Gastroesophageal sphincter (tissue), 4 donors: ENCODE results near the gene ARPC1B. TPM values are rescaled to one million over a fixed set of nuclear protein-coding genes. Genes with fewer than 3 reads are reported as not detected.
"Not testable (repeated sequence)": the region's sequence is repeated elsewhere in the genome, so short reads cannot be mapped to it uniquely, and the experiment has no call there.

ENCODE experiments used
- ATAC-seq: fragments of 150-250 bp; one replicate; pipeline ENCODE4 v1.9.1; 2016; ENCODE audit warnings: mild to moderate bottlenecking, moderate library complexity
- H3K27ac ChIP-seq, 4 donors: fragments of 200-600 bp; sonication (generic) in 3 of 4; 1 replicate in 3 of 4; 2 replicates in 1 of 4; pipeline ENCODE4 v1.5.1; 2016 to 2019
- H3K27me3 ChIP-seq: fragments of 200-600 bp; sonication (generic); one replicate; pipeline ENCODE4 v1.5.1; 2019
- H3K36me3 ChIP-seq, 2 donors: fragments of 200-600 bp; sonication (generic); one replicate each; pipeline ENCODE4 v1.5.1; 2019; ENCODE audit warnings: control low read depth in 1 of 2
- H3K4me1 ChIP-seq, 3 donors: fragments of 200-600 bp; sonication (generic); 1 replicate in 2 of 3; 2 replicates in 1 of 3; pipeline ENCODE4 v1.5.1; 2016 to 2019; ENCODE audit warnings: control low read depth in 2 of 3
- H3K4me3 ChIP-seq, 2 donors: fragments of 200-600 bp; sonication (generic); one replicate each; pipeline ENCODE4 v1.5.1; 2019; ENCODE audit warnings: mild to moderate bottlenecking in 1 of 2, moderate library complexity in 1 of 2
- H3K9me3 ChIP-seq, 3 donors: fragments of 200-600 bp; sonication (generic); one replicate each; pipeline ENCODE4 v1.5.1; 2017 to 2019; ENCODE audit warnings: control low read depth in 2 of 3
- EP300 ChIP-seq: sonication (generic); formaldehyde crosslinking; IDR thresholded peaks from one replicate; pipeline ENCODE4 v1.6.1; 2017; ENCODE audit warnings: antibody characterized with exemption, mild to moderate bottlenecking
- POLR2A ChIP-seq, 2 donors: fragments of 450-650 bp; IDR thresholded peaks; one replicate each; pipeline ENCODE4 v1.6.1; 2017; ENCODE audit warnings: antibody characterized with exemption in 2 of 2, mild to moderate bottlenecking in 2 of 2, moderate library complexity in 1 of 2
- POLR2AphosphoS5 ChIP-seq: sonication (generic); formaldehyde crosslinking; IDR thresholded peaks from one replicate; pipeline ENCODE4 v1.6.1; 2017; ENCODE audit warnings: antibody characterized with exemption
- WGBS, 2 donors: methylation state at CpG; one replicate each; pipeline ENCODE4 v1.1.5; 2018; ENCODE audit warnings: low coverage in 1 of 2; 5-methylcytosine and 5-hydroxymethylcytosine counted together
- total RNA-seq, 4 donors: library from RNA; depleted of rRNA; stranded (reverse); fragments of >200 nt; gene quantifications; one replicate each; pipeline ENCODE4 v1.1.0, GENCODE V29; 2016
- TF ChIP-seq, protein P1 (sequence below), 4 experiments: fragments of 200-600 bp in 2 of 4; fragments of 450-650 bp in 2 of 4; sonication (generic) in 1 of 4; IDR thresholded peaks; one replicate each; pipeline ENCODE4 v1.5.1; 2017 to 2019; ENCODE audit warnings: antibody characterized with exemption in 4 of 4, mild to moderate bottlenecking in 2 of 4, moderate library complexity in 2 of 4

Gene ARPC1B
- total RNA-seq, 4 donors from 2014 or later, result 69.9 to 158 (median 138) TPM

DNA sequence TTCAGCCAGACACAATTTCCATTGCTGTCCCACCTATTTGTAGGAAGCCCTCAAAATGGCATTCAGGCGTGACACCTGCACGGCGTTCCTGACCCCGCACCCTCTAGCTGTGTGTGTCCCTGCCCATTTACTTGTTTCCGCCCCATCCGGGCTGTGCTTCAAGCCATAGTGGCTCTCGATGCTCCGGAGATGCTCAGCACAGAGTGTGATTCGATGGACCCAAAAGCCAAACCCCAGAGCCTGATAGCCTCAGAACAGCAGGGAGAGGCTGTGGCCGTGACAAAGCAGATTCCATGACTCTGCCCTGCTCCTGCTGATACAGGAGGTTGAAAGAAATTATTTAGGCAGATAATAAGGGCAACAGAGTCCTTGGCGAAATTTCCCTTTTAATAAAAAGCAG, 47.7 kb downstream of the ARPC1B start:
- Histone ChIP-seq H3K36me3 (peaks cover 0 to 96% of the 10 kb centered on the region in 2 donors), H3K4me3 (no peak overlapping the region), H3K9me3 (no peaks in the 10 kb centered on the region), H3K27ac (no peak overlapping the region), H3K4me1 (no peaks in the 10 kb centered on the region), H3K27me3 (no peaks in the 10 kb centered on the region)
- no peak for TF ChIP-seq POLR2AphosphoS5
- no peak for TF ChIP-seq POLR2A (IDR thresholded peaks at IDR 0.05)
- TF ChIP-seq, protein P1, sequence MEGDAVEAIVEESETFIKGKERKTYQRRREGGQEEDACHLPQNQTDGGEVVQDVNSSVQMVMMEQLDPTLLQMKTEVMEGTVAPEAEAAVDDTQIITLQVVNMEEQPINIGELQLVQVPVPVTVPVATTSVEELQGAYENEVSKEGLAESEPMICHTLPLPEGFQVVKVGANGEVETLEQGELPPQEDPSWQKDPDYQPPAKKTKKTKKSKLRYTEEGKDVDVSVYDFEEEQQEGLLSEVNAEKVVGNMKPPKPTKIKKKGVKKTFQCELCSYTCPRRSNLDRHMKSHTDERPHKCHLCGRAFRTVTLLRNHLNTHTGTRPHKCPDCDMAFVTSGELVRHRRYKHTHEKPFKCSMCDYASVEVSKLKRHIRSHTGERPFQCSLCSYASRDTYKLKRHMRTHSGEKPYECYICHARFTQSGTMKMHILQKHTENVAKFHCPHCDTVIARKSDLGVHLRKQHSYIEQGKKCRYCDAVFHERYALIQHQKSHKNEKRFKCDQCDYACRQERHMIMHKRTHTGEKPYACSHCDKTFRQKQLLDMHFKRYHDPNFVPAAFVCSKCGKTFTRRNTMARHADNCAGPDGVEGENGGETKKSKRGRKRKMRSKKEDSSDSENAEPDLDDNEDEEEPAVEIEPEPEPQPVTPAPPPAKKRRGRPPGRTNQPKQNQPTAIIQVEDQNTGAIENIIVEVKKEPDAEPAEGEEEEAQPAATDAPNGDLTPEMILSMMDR (IDR thresholded peaks at IDR 0.05), result no peak
- no peak for TF ChIP-seq EP300
- 86 to 100% methylated on average over 2 to 6 of the region's 11 CpGs for WGBS, 2 donors
- ATAC-seq, result no peak

DNA sequence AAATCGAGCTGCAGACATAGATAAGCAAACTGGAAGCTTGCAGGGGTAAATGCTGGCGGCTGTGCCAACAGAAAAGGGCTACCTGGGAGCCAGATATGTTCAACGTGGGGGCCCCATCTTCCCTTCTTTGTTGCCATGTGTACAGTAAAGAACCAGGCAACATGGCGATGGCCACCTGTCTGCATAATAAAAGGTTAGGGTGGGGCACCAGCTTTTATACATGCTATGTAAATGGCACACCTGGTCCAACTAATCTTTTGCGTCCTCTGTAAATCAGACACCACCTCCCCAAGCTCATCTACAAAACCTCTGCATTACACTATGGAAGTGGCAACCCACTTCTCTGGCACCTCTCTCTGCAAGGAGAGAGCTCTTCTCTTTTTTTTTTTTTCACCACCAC, 48.1 kb downstream of the ARPC1B start:
- TF ChIP-seq POLR2AphosphoS5, result no peak
- no peak for TF ChIP-seq EP300
- TF ChIP-seq POLR2A (IDR thresholded peaks at IDR 0.05), result no peak
- TF ChIP-seq, protein P1 (IDR thresholded peaks at IDR 0.05), result no peak
- Histone ChIP-seq H3K27me3 (no peaks in the 10 kb centered on the region), H3K27ac (no peak overlapping the region), H3K36me3 (peaks cover 0 to 93% of the 10 kb centered on the region in 2 donors), H3K4me1 (no peaks in the 10 kb centered on the region), H3K4me3 (no peak overlapping the region), H3K9me3 (no peaks in the 10 kb centered on the region)
- 85 to 87% methylated on average over 3 to 5 of the region's 5 CpGs for WGBS, 2 donors
- ATAC-seq, result no peak

DNA sequence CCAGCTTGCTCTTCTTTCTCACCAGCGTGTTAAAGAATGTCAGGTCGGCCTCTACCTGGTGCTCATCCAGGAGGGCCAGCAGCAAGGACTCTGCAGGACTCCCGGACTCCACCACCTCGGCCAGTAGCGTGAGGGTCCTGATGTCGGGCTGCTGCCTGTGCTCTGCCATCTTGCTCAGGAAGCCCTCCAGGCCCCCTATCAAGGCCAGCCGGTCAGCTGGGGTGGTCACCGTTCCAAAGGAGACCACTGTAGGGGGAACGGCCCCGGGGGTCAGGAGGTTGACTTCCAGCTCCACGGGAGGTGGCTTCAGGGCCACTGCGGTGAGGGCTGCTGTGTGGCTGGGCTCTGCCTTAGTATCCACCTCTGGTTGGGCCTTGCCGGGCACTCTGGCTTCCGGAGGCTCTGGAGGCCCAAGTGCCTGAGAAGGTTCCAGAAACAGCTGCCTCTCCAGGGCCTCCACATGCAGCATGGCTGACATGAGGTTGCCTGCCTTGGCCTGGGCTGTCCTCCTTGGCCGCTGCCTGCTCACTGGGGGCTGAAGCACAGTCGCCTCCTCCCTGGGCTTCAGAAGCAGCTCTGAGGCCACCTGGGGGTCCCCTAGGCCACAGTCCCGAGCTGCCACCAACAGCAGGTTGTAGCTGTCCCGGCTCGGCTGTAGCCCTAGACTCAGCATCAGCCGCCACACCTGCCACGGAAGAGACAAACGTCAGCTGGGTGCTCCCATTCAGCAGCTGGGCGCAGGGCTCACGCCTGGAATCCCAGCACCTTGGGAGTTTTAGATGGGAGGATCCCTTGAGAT, 50.6 kb downstream of the ARPC1B start:
- ATAC-seq, result no peak
- no peaks in the 10 kb centered on the region for H3K9me3 ChIP-seq
- no peak overlapping the region for H3K27ac ChIP-seq
- WGBS, 2 donors, result 50 to 100% methylated on average over 1 to 2 of the region's 24 CpGs
- TF ChIP-seq POLR2A (IDR thresholded peaks at IDR 0.05) (no peak), EP300 (no peak), POLR2AphosphoS5 (no peak)
- TF ChIP-seq, protein P1 (IDR thresholded peaks at IDR 0.05), result no peak
- no peak overlapping the region for H3K4me3 ChIP-seq
- no peaks in the 10 kb centered on the region for H3K27me3 ChIP-seq
- H3K36me3 ChIP-seq, result peaks cover 0 to 92% of the 10 kb centered on the region in 2 donors
- no peaks in the 10 kb centered on the region for H3K4me1 ChIP-seq

DNA sequence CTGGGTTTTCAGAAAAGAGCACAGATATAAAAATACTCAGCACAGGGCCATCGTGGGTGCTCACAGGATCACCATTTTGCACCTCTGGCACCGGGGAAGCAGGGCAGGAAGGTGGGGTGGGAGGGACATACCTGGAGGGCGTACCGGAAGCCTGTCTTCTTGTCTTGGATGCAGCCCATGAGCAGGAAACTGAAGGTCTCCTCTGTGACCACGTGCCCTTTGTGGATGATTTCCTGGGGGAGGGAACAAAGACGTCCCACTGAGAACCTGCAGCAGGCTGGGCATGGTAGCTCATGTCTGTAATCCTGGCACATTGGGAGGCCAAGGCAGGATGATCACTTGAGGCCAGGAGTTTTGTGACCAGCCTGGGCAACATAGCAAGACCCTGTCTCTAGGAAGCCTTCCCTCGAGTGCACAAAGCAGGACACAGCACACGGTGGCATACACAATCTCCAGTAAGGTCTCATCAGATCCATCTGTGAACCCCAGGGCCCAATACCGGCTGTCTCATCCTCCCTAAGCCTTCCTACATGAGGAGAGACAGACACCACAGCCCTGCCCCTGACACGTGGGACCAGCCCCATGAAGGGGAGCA, 54.5 kb downstream of the ARPC1B start:
- no peak overlapping the region for H3K27ac ChIP-seq
- H3K36me3 ChIP-seq, result peaks cover 0 to 93% of the 10 kb centered on the region in 2 donors
- H3K27me3 ChIP-seq, result no peaks in the 10 kb centered on the region
- no peak for ATAC-seq
- TF ChIP-seq, protein P1 (IDR thresholded peaks at IDR 0.05), result no peak
- TF ChIP-seq EP300 (no peak), POLR2A (IDR thresholded peaks at IDR 0.05) (no peak)
- WGBS, 2 donors, result 20 to 90% methylated on average over 1 to 2 of the region's 10 CpGs
- H3K9me3 ChIP-seq, result no peaks in the 10 kb centered on the region
- H3K4me3 ChIP-seq, result no peak overlapping the region
- H3K4me1 ChIP-seq, result no peaks in the 10 kb centered on the region

DNA sequence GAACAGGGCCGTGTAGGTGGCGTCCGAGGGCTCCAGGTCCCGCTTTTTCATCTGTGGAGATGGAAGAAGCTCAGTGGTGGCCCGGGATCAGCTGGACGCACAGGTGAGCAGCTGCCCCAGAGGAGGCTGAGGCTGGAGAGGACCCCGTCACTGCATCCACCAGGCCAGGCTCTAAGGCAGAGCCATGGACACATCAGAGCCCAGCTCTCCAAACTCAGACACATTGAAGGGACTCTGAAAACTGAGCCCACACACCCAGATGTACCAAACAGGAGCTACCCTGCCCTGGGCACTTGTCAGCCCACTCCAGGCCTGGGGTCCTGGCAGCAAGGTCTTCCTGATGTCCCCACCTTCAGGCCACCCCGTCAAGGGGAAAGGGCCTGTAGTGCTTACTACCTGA, 55.2 kb downstream of the ARPC1B start:
- WGBS, 2 donors, result 92% methylated on average over 4 of the region's 8 CpGs; no CpG with 5 or more reads in 1 of the 2 donors
- no peaks in the 10 kb centered on the region for H3K4me1 ChIP-seq
- H3K36me3 ChIP-seq, result peaks cover 0 to 93% of the 10 kb centered on the region in 2 donors
- H3K9me3 ChIP-seq, result no peaks in the 10 kb centered on the region
- H3K4me3 ChIP-seq, result no peak overlapping the region
- no peaks in the 10 kb centered on the region for H3K27me3 ChIP-seq
- H3K27ac ChIP-seq, result no peak overlapping the region
- ATAC-seq, result no peak
- TF ChIP-seq, protein P1 (IDR thresholded peaks at IDR 0.05), result no peak
- TF ChIP-seq EP300 (no peak), POLR2A (IDR thresholded peaks at IDR 0.05) (no peak), POLR2AphosphoS5 (no peak)

DNA sequence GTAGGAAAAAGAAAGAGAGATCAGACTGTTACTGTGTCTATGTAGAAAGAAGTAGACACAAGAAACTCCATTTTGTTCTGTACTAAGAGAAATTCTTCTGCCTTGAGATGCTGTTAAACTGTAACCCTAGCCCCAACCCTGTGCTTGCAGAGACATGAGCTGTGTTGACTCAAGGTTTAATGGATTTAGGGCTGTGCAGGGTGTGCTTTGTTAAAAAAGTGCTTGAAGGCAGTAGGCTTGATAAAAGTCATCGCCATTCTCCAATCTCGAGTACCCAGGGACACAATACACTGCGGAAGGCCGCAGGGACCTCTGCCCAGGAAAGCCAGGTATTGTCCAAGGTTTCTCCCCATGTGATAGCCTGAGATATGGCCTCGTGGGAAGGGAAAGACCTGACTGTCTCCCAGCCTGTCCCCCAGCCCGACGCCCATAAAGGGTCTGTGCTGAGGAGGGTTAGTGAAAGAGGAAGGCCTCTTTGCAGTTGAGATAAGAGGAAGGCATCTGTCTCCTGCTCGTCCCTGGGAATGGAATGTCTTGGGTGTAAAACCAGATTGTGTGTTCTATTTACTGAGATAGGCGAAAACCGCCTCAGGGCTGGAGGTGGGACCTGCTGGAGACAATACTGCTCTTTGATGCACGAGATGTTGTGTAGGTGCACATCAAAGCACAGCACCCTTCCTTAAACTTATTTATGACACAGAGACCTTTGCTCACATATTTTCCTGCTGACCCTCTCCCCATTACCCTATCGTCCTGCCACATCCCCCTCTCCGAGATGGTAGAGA, 57.4 kb downstream of the ARPC1B start:
- H3K4me3 ChIP-seq, ATAC-seq, H3K27me3 ChIP-seq, H3K4me1 ChIP-seq, H3K9me3 ChIP-seq, H3K27ac ChIP-seq: not testable (repeated sequence)
- 91% methylated on average over 3 to 12 of the region's 13 CpGs for WGBS, 2 donors
- H3K36me3 ChIP-seq, result peaks cover 0 to 85% of the 10 kb centered on the region in 2 donors
